ENCODE data around the gene BGLAP. TPM values are rescaled to one million over a fixed set of nuclear protein-coding genes. Genes with fewer than 3 reads are reported as not detected.
A peak's percentile ranks its signal among the peaks of the same experiment; 100 is the strongest.

The BGLAP gene
- total and polyA plus RNA-seq, 2 of the 13 experiments (the other 11 are each of a cell fraction or from before 2014, with no cell fraction given): 0.62 to 1.6 TPM

DNA sequence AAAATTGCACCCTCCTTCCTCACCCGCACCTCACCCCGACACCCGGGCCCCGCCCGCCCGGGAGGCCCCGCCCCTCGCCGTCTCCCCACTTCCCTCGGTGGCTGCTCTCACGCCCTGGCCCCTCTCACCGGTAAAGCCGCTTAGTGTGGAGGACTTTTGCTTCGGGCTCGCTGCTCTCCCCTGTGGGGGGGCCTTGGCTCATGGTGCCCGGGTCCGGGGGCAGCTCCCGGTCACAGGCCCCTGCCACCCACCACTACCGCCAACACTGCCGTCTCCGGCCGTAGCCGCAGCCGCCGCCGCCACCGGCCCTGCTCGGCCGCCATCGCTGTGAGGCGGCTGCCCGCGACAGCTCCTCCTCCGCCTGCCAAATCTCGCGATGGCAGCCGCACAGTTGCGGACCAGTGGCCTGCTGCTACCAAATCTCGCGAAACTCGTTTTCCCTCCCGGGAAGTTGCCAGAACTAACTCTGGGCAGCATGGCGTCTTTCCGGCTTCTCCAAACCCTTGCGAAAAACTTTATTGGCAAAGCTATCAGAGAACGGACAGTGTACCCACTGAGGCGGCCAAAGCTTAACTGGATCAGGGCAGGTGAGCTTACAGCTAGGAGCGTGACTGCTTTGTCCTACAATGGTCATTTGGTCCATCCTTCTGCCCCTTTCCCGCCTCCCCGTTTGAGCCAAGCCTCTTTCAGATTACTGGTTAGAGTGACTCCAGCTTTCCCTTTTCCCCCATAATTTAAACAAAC is 40.7 kb downstream of the BGLAP start, which contains the start of gene SMG5 (continued):
- TF ChIP-seq, protein P1, sequence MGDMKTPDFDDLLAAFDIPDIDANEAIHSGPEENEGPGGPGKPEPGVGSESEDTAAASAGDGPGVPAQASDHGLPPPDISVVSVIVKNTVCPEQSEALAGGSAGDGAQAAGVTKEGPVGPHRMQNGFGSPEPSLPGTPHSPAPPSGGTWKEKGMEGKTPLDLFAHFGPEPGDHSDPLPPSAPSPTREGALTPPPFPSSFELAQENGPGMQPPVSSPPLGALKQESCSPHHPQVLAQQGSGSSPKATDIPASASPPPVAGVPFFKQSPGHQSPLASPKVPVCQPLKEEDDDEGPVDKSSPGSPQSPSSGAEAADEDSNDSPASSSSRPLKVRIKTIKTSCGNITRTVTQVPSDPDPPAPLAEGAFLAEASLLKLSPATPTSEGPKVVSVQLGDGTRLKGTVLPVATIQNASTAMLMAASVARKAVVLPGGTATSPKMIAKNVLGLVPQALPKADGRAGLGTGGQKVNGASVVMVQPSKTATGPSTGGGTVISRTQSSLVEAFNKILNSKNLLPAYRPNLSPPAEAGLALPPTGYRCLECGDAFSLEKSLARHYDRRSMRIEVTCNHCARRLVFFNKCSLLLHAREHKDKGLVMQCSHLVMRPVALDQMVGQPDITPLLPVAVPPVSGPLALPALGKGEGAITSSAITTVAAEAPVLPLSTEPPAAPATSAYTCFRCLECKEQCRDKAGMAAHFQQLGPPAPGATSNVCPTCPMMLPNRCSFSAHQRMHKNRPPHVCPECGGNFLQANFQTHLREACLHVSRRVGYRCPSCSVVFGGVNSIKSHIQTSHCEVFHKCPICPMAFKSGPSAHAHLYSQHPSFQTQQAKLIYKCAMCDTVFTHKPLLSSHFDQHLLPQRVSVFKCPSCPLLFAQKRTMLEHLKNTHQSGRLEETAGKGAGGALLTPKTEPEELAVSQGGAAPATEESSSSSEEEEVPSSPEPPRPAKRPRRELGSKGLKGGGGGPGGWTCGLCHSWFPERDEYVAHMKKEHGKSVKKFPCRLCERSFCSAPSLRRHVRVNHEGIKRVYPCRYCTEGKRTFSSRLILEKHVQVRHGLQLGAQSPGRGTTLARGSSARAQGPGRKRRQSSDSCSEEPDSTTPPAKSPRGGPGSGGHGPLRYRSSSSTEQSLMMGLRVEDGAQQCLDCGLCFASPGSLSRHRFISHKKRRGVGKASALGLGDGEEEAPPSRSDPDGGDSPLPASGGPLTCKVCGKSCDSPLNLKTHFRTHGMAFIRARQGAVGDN (CRISPR knock-in tag; IDR thresholded peaks at IDR 0.05): peak; percentile 91
- TF ChIP-seq ZNF780A (CRISPR knock-in tag; IDR thresholded peaks at IDR 0.05) (no peak), RCOR2 (CRISPR knock-in tag; IDR thresholded peaks at IDR 0.05) (0 out of 2 replicates have a peak, but pooled peaks have one; percentile 20), RXRA (CRISPR knock-in tag; IDR thresholded peaks at IDR 0.05) (peak; percentile 75), ZNF3 (CRISPR knock-in tag; IDR thresholded peaks at IDR 0.05) (no peak), KDM2A (CRISPR knock-in tag; IDR thresholded peaks at IDR 0.05; ENCODE audit: borderline replicate concordance, low read depth) (peak; percentile 98), NFKB2 (CRISPR knock-in tag; IDR thresholded peaks at IDR 0.05; ENCODE audit: borderline replicate concordance) (no peak; the same call in 1 of the 2 replicates), NR2F2 (IDR thresholded peaks at IDR 0.05; ENCODE audit: borderline replicate concordance, low read depth) (peak; percentile 69; the same call in 1 of the 2 replicates), SPEN (CRISPR knock-in tag; IDR thresholded peaks at IDR 0.05; ENCODE audit: low read depth) (peak; percentile 82), IRX3 (CRISPR knock-in tag; IDR thresholded peaks at IDR 0.05; ENCODE audit: borderline replicate concordance, low read depth) (no peak), SSRP1 (CRISPR knock-in tag; IDR thresholded peaks at IDR 0.05) (0 out of 2 replicates have a peak, but pooled peaks have one; percentile 75)
- TF ChIP-seq, protein P2, sequence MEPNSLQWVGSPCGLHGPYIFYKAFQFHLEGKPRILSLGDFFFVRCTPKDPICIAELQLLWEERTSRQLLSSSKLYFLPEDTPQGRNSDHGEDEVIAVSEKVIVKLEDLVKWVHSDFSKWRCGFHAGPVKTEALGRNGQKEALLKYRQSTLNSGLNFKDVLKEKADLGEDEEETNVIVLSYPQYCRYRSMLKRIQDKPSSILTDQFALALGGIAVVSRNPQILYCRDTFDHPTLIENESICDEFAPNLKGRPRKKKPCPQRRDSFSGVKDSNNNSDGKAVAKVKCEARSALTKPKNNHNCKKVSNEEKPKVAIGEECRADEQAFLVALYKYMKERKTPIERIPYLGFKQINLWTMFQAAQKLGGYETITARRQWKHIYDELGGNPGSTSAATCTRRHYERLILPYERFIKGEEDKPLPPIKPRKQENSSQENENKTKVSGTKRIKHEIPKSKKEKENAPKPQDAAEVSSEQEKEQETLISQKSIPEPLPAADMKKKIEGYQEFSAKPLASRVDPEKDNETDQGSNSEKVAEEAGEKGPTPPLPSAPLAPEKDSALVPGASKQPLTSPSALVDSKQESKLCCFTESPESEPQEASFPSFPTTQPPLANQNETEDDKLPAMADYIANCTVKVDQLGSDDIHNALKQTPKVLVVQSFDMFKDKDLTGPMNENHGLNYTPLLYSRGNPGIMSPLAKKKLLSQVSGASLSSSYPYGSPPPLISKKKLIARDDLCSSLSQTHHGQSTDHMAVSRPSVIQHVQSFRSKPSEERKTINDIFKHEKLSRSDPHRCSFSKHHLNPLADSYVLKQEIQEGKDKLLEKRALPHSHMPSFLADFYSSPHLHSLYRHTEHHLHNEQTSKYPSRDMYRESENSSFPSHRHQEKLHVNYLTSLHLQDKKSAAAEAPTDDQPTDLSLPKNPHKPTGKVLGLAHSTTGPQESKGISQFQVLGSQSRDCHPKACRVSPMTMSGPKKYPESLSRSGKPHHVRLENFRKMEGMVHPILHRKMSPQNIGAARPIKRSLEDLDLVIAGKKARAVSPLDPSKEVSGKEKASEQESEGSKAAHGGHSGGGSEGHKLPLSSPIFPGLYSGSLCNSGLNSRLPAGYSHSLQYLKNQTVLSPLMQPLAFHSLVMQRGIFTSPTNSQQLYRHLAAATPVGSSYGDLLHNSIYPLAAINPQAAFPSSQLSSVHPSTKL (CRISPR knock-in tag; IDR thresholded peaks at IDR 0.05): peak; percentile 47
- TF ChIP-seq, protein P3, sequence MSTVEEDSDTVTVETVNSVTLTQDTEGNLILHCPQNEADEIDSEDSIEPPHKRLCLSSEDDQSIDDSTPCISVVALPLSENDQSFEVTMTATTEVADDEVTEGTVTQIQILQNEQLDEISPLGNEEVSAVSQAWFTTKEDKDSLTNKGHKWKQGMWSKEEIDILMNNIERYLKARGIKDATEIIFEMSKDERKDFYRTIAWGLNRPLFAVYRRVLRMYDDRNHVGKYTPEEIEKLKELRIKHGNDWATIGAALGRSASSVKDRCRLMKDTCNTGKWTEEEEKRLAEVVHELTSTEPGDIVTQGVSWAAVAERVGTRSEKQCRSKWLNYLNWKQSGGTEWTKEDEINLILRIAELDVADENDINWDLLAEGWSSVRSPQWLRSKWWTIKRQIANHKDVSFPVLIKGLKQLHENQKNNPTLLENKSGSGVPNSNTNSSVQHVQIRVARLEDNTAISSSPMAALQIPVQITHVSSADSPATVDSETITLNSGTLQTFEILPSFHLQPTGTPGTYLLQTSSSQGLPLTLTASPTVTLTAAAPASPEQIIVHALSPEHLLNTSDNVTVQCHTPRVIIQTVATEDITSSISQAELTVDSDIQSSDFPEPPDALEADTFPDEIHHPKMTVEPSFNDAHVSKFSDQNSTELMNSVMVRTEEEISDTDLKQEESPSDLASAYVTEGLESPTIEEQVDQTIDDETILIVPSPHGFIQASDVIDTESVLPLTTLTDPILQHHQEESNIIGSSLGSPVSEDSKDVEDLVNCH (CRISPR knock-in tag; IDR thresholded peaks at IDR 0.05): no peak
- TF ChIP-seq, protein P4, sequence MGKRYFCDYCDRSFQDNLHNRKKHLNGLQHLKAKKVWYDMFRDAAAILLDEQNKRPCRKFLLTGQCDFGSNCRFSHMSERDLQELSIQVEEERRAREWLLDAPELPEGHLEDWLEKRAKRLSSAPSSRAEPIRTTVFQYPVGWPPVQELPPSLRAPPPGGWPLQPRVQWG (CRISPR knock-in tag; IDR thresholded peaks at IDR 0.05; ENCODE audit: borderline replicate concordance, low read depth): no peak
- TF ChIP-seq, protein P5, sequence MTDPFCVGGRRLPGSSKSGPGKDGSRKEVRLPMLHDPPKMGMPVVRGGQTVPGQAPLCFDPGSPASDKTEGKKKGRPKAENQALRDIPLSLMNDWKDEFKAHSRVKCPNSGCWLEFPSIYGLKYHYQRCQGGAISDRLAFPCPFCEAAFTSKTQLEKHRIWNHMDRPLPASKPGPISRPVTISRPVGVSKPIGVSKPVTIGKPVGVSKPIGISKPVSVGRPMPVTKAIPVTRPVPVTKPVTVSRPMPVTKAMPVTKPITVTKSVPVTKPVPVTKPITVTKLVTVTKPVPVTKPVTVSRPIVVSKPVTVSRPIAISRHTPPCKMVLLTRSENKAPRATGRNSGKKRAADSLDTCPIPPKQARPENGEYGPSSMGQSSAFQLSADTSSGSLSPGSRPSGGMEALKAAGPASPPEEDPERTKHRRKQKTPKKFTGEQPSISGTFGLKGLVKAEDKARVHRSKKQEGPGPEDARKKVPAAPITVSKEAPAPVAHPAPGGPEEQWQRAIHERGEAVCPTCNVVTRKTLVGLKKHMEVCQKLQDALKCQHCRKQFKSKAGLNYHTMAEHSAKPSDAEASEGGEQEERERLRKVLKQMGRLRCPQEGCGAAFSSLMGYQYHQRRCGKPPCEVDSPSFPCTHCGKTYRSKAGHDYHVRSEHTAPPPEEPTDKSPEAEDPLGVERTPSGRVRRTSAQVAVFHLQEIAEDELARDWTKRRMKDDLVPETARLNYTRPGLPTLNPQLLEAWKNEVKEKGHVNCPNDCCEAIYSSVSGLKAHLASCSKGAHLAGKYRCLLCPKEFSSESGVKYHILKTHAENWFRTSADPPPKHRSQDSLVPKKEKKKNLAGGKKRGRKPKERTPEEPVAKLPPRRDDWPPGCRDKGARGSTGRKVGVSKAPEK (CRISPR knock-in tag; IDR thresholded peaks at IDR 0.05; ENCODE audit: borderline replicate concordance): no peak

Data from HepG2 (cell line).